Left colon (tissue), 2 donors: ENCODE results near the gene HIGD1C. TPM values are rescaled to one million over a fixed set of nuclear protein-coding genes. Genes with fewer than 3 reads are reported as not detected.
"Not testable (repeated sequence)": the region's sequence is repeated elsewhere in the genome, so short reads cannot be mapped to it uniquely, and the experiment has no call there.

ENCODE experiments used
- ATAC-seq: fragments of 200-7000 bp; cut with Tn5 transposase; one replicate; pipeline ENCODE4 v1.9.1; 2020; ENCODE audit warnings: mild to moderate bottlenecking, moderate library complexity
- DNase-seq, 2 donors: peaks; one replicate each; pipeline ENCODE4 v3.0.0-alpha.2; 2020
- intact Hi-C, 2 donors: fragments of 100-400 bp; cut with DNase I in 1 of 2; cut with micrococcal nuclease in 1 of 2; formaldehyde crosslinking; loops; one replicate each; pipeline versions ENCODE4 v1.11.2 to v1.14.0; 2022; cut with DNase I, micrococcal nuclease
- long read RNA-seq: library from polyadenylated mRNA; unstranded; transcript quantifications from one replicate; pipeline ENCODE4 v2.0.0, GENCODE V29; 2021
- total RNA-seq, 2 donors: library from RNA; stranded (reverse); fragmentation: NEBNext Ultra II Directional; extraction: Animal tissue kit (Norgen Biotek cat#: 25700); gene quantifications; one replicate each; pipeline ENCODE4 v1.2.1, GENCODE V29; 2021
- donor health status: DM: no; HTN: no; CAD: no.
- donor health status: DM: yes; HTN: yes; CAD: no.

Gene HIGD1C
- not detected for total RNA-seq
- long read RNA-seq, result 0 reads

DNA sequence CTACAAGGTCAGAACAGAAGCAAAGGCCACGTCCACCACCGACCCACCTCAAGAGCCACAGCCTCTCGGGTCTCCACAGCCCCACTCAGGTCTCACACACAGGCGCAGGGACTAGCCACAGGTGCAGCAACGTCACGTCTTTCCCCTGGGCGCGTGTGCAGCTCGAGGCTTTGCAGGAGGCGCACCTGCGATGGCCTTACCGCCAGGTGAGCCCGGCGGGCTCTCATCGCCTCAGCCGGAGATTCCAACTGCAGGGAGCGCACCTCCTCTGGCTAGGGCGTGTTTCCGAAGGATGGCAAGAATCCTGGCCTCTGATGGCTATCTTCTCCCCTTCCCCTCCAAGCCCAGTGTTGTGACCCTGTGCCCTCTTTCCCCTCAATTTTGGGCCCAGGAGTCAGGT, at the start of gene HIGD1C:
Gene HIGD1C, plus strand, starts transcription at position 35 of the 400 bp plus-strand sequence. CDS start 1,455 bp downstream, outside the sequence.
- ATAC-seq, result no peak
- intact Hi-C loops, result no loop called here
- DNase-seq, result no peak

DNA sequence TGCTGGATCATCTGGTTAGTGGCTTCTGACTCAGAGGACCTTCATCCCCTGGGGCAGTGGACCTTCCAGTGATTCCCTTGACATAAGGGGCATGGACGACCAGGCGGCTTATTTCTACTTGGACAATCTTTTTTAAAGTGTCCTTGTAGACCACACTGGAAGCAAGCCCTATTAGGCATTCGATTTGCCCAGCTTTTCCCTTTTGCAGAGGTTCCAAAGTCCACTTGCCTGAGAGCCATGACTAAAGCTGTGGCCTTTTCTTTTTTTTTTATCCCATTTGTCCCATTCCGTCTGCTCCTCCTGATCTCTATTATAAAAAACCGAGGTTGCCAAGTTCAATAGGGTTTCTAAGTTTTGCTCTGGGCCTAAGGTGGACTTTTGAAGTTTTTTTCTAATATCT, 43.9 kb upstream of the HIGD1C start:
- intact Hi-C loops, ATAC-seq, DNase-seq: not testable (repeated sequence)

DNA sequence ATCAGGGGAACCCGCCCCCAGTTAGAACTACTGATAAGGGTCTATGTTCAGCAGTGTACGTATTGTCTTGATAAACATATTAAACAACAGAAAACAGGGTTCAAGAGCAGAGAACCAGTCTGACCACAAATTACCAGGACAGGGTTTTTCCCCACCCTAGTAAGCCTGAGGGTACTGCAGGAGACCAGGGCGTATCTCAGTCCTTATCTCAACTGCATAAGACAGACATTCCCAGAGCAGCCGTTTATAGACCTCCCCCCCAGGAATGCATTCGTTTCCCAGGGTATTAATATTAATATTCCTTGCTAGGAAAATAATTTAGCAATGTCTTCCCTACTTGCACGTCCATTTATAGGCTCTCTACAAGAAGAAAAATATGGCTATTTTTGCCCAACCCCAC, 40.0 kb upstream of the HIGD1C start:
- DNase-seq, ATAC-seq, intact Hi-C loops: not testable (repeated sequence)

DNA sequence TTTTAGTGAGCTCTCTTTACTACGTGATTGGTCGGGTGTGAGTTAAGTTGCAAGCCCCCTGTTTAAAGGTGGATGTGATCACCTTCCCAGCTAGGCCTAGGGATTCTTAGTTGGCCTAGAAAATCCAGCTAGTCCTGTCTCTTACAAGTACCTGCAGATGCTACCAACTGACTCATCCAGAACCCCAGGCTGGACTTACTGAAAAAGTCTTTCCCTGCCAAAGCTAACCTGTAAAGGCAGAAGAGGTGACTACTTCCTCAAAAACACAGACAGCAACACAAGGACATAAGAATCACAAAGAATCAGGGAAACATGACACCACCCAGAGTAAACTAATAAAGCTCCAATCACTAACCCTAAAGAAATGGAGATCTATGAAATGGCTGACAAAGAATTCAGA, 39.1 kb upstream of the HIGD1C start:
- DNase-seq (no peak), ATAC-seq (no peak)
- intact Hi-C loops, result no loop called here

DNA sequence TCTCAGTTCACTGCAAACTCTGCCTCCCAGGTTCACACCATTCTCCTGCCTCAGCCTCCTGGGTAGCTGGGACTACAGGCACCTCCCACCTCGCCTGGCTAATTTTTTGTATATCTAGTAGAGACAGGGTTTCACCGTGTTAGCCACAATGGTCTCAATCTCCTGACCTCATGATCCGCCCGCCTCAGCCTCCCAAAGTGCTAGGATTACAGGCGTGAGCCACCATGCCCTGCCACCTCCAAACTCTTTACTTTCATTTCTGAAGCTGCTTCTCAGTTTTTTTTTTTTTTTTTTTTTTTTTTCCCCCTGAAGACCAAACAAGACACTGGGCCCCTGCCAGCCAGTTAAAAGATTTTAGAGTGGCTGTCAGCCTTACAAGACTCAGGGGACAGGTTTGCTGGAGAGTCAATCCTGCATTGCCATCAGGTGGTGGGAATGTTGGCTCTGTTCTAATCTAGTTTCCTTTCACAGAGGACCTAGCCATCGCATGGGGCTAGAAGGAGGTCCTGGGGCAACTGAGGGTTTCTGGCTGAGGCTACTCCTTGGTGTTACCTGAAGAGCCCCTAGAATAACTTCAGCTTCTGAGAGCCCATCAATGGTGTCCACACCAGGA, 37.4 kb upstream of the HIGD1C start:
- DNase-seq (no peak), ATAC-seq (no peak)
- intact Hi-C loops, result no loop called here

DNA sequence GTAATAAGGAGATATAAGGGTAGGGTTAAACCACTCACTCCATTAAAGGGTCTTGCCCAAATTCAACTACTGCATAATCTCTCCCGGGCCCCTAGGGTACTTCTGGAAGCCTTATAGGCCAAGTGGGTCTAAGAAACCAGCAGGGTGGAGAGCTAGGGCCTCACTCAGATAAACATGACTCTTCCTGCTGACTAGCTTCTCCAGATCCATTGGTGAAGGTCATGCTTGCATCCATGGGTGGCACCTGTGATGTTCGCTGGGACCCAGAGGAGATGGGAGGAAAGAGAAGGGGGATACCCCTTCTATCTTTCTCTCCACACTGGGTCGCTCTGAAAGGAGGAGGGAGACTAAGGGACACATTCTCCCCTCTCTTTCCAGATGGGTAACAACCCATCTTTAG, 36.1 kb upstream of the HIGD1C start:
- intact Hi-C loops, result no loop called here
- no peak for DNase-seq
- ATAC-seq, result no peak

DNA sequence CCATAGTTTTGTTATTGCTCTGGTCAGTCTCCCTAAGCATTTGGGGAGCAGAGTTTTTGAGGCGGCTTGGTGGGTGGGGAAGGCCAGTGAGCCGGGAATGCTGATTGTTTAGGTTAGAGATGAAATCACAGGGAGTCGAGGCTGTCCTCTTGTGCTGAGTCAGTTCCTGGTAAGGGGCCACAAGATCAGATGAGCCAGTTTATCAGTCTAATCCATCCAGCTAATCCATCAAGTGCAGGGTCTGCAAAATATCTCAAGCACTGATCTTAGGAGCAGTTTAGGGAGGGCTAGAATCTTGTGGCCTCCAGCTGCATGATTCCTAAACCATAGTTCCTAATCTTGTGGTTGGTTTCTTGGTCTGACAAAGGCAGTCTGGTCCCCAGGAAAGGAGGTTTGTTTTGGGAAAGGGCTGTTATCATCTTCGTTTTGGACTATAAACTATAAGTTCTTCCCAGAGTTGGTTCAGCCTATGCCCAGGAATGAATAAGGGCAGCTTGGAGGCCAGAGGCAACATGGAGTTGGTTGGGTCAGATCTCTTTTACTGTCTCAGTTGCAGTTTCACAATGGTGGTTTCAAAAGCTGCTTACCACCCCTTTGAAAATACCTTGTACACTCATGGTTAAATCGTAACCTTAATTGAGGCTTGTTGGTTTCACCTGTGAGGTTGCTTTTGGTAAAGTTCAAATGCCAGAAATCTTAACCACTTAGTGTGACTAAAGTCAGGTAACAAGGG, 33.6 kb upstream of the HIGD1C start:
- no peak for ATAC-seq
- DNase-seq, result no peak
- intact Hi-C loops, result no loop called here

DNA sequence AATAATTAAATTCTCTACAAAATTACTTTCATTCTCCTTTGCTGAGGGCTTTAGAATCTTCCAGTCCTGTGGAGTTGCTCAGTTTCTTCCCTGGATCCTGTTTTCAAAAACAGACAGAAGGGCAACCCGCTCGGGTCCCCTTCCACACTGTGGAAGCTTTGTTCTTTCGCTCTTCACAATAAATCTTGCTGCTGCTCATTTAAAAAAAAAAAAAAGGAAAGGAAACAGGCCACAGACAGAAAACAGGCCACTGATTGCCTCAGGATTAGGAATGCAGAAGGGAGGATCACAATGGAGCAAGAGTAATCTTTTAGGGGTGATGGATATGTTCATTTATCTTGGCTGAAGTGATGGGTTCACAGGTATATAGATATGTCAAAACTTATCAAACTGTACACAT, 29.5 kb upstream of the HIGD1C start:
- ATAC-seq (no peak), DNase-seq (no peak)
- intact Hi-C loops, result loop anchor here in 1 of 2 donors (10.0 kb wide), 1 partner anchor 158 kb away; the partner anchor contains the start of gene ATF1

DNA sequence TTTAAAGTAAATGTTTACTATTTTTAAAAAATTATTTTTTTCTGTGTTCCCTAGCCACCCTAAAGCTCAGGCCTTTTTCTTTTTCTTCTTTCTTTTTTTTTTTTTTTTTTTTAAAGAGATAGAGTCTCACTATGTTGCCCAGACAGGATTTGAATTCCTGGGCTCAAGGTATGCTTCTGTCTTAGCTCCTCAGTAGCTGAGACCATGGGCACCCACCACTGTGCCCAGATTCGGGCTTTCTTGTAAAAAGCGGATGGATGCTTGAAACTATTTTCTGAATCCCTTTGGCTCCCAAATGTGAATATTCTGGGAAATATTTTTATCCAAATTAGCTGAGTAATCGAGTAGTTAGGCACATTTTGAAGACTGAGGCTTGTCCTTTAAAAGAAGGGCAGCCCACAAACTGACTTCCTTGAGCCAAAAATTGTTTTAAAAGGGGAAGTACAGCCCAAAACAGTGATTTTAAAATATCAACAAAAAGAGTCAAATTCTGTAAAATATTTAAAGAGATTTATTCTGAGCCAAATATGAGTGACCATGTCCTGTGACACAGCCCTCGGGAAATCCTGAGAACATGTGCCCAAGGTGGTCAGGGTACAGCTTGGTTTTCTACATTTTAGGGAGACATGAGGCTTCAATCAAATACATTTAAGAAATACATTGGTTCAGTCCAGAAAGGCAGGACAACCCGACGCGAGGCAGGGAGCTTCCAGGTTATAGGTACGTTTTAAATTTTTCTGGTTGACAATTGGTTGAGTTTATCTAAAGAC, 28.8 kb upstream of the HIGD1C start:
- ATAC-seq (no peak), DNase-seq (no peak)
- intact Hi-C loops, result loop anchor here in 1 of 2 donors (10.0 kb wide), 1 partner anchor 159 kb away; the partner anchor contains the start of gene ATF1

DNA sequence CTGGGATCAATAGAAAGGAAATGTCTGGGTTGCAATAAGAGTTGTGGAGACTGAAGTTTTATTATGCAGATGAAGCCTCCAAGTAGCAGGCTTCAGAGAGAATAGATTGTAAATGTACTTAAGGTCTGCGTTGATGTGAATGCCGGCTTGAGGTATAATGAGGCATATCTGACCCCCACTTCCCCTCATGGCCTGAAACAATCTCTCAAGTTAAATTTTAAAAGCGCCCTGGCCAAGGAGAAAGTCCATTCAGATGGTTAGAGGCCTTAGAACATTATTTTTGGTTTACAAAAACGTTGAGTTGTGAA, 28.3 kb upstream of the HIGD1C start:
- intact Hi-C loops, result loop anchor here in 1 of 2 donors (10.0 kb wide), 1 partner anchor 159 kb away; the partner anchor contains the start of gene ATF1
- ATAC-seq, result peak; percentile 4
- no peak for DNase-seq

DNA sequence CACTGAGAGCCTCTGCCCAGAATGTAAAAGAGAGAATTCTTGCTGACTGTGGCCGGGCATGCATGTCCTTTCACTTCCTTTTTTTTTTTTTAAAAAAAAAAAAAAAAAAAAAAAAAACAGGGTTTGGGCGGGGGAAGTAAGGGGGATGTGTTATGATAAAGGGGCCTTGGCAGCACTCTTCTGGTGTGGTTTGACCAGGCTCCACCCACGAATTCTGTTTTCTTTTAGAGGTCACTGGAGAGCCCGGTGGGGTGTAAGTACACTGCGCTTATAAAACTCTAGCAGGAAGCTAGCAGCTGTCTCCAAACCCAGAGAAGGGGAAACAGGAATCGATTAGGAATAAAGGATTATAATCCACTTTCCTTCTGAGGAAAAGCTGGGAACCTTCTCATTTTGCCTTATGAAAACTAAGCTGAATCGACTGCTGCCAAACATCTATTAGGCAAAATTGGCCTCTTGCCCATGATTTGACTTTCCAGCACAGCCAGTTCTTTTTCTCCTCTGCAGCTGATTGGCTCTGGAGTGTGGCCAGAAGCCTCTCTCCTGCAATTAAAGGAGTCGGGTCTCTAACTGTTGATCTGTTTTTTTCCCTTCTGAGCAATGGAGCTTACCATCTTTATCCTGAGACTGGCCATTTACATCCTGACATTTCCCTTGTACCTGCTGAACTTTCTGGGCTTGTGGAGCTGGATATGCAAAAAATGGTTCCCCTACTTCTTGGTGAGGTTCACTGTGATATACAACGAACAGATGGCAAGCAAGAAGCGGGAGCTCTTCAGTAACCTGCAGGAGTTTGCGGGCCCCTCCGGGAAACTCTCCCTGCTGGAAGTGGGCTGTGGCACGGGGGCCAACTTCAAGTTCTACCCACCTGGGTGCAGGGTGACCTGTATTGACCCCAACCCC, 27.7 kb upstream of the HIGD1C start:
- intact Hi-C loops, result loop anchor here in 1 of 2 donors (5.0 to 10.0 kb wide), 2 partner anchors 63 to 160 kb away; partner anchors contain the start of gene ATF1
- ATAC-seq (peak; percentile 77), DNase-seq (peak; percentile 88 to 95)

DNA sequence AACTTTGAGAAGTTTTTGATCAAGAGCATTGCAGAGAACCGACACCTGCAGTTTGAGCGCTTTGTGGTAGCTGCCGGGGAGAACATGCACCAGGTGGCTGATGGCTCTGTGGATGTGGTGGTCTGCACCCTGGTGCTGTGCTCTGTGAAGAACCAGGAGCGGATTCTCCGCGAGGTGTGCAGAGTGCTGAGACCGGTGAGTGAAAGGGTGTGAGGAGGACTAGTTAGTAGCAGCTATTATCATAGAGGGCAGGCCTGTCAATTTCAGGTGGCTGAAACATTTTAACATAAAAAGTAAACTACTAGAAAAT, 27.0 kb upstream of the HIGD1C start:
- ATAC-seq (peak; percentile 43), DNase-seq (peak in 1 of 2 donors; percentile 46)
- intact Hi-C loops, result loop anchor here in 1 of 2 donors (5.0 to 10.0 kb wide), 2 partner anchors 62 to 160 kb away; partner anchors contain the start of gene ATF1

DNA sequence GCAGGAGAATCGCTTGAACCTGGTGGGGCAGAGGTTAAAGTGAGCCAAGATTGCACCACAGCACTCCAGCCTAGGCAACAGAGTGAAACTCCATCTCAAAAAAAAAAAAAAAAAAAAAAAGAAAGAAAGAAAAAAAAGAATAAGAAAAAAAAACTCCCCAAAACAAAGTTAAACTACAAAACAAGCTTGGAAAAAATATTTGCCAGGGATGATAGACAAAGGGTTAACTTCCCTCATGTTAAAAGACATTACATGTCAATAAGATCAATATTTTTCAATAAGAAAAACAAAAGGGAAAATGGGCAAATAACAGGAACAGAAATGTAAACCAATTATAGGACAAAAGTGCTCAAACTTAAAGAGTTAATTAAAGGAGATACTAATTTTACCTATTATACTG, 26.4 kb upstream of the HIGD1C start:
- intact Hi-C loops, result loop anchor here in 1 of 2 donors (5.0 to 10.0 kb wide), 2 partner anchors 61 to 161 kb away; partner anchors contain the start of gene ATF1
- ATAC-seq (peak; percentile 40), DNase-seq (no peak)

DNA sequence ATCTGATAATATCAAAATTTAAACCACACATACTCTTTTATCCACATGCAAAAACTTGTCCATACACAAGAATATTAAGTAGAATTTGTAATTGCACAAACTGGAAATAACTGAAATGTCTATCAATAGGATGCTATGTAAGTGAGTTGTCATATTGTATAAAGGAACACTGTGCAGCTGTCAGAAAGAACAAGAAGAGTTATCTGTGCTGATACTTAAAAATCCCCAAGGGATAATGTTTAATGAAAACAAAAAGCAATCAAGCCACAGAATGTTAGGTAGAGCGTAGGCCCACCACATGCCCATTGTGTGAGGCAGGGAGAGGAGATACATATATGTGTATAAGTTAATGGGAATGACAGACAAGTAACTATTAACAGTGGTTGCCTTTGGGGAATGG, 25.9 kb upstream of the HIGD1C start:
- intact Hi-C loops, result loop anchor here in 1 of 2 donors (5.0 to 10.0 kb wide), 2 partner anchors 61 to 162 kb away; partner anchors contain the start of gene ATF1
- DNase-seq (no peak), ATAC-seq (no peak)

DNA sequence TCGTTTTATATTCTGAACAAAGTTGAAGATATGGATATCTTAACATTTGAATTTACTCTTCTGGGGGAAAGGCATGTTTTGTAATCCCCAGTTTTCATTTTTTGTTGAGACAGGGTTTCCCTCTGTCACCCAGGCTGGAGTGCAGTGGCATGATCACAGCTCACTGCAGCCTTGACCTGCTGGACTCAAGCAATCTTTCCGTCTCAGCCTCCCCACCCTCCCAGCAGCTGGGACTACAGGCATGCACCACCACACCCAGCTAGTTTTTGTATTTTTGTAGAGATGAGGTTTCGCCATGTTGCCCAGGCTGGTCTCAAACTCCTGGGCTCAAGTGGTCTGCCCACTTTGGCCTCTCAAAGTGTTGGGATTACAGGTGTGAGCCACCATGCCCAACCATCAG, 25.4 kb upstream of the HIGD1C start:
- ATAC-seq (peak; percentile 69), DNase-seq (peak; percentile 64 to 65)
- intact Hi-C loops, result loop anchor here in 1 of 2 donors (5.0 to 10.0 kb wide), 2 partner anchors 60 to 162 kb away; partner anchors contain the start of gene ATF1

DNA sequence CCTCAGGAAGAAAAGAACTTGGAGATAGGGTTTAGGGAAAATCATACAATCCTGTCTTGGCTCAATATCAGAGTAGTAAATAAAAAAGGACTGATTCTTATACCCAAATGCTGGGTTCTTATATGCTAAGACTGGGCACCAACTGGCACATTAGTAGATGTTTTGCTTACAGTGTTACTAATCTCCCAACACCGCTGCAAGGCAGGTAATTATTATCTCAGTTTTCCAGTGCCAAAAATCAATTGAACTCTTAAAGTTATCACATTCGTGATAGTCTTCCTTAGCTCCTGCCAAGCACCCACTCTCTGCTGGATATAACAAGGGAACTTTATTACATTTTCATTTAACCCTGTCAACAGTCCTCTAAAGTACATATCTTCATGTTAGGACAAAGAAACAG, 25.0 kb upstream of the HIGD1C start:
- no peak for DNase-seq
- intact Hi-C loops, result loop anchor here in 1 of 2 donors (5.0 to 10.0 kb wide), 2 partner anchors 60 to 163 kb away; partner anchors contain the start of gene ATF1
- ATAC-seq, result no peak

DNA sequence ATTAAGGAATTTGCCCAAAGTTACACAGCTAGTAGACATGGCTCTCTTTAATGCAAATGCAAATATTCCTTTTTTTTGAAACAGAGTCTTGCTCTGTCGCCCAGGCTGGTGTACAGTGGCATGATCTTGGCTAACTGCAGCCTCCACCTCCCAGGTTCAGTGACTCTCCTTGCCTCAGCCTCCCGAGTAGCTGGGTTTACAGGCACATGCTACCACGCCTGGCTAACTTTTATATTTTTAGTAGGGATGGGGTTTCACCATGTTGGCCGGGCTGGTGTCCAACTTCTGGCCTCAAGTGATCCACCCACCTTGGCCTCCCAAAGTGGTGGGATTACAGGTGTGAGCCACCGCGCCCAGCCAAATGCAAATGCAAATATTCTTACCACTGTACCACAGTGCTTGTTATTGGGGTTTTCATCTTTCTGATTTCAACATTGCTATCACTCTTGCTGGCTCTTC, 24.5 kb upstream of the HIGD1C start:
- intact Hi-C loops, result loop anchor here in 1 of 2 donors (5.0 to 10.0 kb wide), 2 partner anchors 60 to 163 kb away; partner anchors contain the start of gene ATF1
- no peak for DNase-seq
- ATAC-seq, result no peak

DNA sequence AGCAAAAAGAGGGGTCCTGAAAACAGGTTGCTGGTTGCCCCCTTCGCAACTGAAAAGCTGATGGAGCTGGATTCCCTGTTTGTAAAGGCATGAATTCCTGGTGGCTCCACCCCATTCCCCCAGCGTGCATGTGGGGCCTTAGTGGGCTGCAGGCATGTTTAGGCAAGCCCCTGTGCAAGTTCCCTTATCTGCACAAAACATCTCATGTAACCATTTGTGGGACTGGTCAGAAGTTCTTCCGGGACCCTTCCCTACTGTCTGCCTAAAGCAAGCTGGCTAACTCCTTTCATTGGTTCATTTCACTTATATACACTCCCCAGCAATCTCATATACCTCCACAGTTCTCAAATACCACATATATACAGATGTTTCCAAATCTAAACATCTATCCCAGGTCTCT, 24.0 kb upstream of the HIGD1C start:
- intact Hi-C loops, result loop anchor here in 1 of 2 donors (5.0 to 10.0 kb wide), 2 partner anchors 59 to 164 kb away; partner anchors contain the start of gene ATF1
- DNase-seq (no peak), ATAC-seq (no peak)
